BE2C (cell line): ENCODE data around the gene CLIC3.

Source experiments
- DNase-seq: peaks from one replicate; pipeline ENCODE4 v3.0.0-alpha.2; 2020
- H3K27me3 ChIP-seq: fragments of 250-450 bp; sonication (Bioruptor Pico); 2 replicates; pipeline ENCODE4 v1.5.1; 2020; ENCODE audit warnings: mild to moderate bottlenecking
- H3K36me3 ChIP-seq: fragments of 250-450 bp; sonication (Bioruptor Pico); 2 replicates; pipeline ENCODE4 v1.5.1; 2020; ENCODE audit warnings: mild to moderate bottlenecking
- H3K4me1 ChIP-seq: fragments of 250-450 bp; sonication (Bioruptor Pico); 2 replicates; pipeline ENCODE4 v1.5.1; 2020
- H3K4me3 ChIP-seq: 2 replicates; pipeline ENCODE4 v1.5.1; 2011; ENCODE audit warnings: low read depth, low read length
- H3K9me3 ChIP-seq: fragments of 250-450 bp; sonication (Bioruptor Pico); 2 replicates; pipeline ENCODE4 v1.5.1; 2020
- CTCF ChIP-seq: IDR thresholded peaks from 2 replicates; pipeline ENCODE4 v1.5.1; 2012; ENCODE audit warnings: mild to moderate bottlenecking, low read depth, low read length

Gene CLIC3

DNA sequence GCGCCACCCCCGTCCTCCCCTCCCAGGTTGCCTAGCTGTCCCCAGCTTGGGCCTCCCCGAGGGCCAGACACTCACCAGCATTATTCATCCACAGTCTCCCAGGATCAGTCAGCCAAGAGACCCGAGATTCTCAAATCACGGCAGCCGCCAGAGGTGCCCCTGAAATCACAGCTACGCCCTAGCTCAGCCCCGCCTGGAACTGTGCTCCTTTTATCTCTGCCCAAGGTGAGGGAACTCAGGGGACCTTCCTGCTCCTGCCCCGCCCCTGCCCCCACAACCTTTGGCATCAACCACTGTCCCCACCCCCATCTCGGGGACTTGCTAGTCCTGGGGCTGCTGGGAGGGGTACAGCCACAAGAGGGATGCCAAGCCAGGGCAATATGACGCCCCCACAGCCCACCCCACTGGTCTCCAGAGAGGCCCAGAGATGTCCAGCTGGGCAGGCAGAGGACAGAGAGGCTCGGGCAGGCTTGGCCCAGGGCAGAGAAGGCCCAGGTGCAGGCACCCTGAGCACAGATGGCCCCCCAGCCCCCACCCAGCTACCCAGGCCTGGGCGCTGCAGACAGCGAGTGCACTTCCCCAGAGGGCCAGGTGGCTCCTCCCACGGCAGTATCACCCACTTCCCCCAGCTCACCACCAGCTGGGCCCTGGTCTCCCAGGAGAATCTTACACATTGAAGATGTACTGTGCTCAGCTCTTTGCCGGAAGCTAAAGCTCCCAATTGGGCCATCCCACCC, 35.7 kb upstream of the CLIC3 start, which contains the start of gene FUT7:
Gene FUT7, minus strand, starts transcription at position 185 of the 737 bp plus-strand sequence. Its CDS starts 97 bp downstream, at position 88.
- H3K27me3 ChIP-seq = no peaks in the 10 kb centered on the region
- no peak within 1 kb of the TSS for H3K4me3 ChIP-seq
- H3K36me3 ChIP-seq = peaks cover 2% of the 10 kb centered on the region; the same call in 1 of the 2 replicates
- no peak for TF ChIP-seq CTCF
- no peaks in the 10 kb centered on the region for H3K9me3 ChIP-seq
- peaks cover 6% of the 10 kb centered on the region for H3K4me1 ChIP-seq
- DNase-seq = peak; percentile 46

DNA sequence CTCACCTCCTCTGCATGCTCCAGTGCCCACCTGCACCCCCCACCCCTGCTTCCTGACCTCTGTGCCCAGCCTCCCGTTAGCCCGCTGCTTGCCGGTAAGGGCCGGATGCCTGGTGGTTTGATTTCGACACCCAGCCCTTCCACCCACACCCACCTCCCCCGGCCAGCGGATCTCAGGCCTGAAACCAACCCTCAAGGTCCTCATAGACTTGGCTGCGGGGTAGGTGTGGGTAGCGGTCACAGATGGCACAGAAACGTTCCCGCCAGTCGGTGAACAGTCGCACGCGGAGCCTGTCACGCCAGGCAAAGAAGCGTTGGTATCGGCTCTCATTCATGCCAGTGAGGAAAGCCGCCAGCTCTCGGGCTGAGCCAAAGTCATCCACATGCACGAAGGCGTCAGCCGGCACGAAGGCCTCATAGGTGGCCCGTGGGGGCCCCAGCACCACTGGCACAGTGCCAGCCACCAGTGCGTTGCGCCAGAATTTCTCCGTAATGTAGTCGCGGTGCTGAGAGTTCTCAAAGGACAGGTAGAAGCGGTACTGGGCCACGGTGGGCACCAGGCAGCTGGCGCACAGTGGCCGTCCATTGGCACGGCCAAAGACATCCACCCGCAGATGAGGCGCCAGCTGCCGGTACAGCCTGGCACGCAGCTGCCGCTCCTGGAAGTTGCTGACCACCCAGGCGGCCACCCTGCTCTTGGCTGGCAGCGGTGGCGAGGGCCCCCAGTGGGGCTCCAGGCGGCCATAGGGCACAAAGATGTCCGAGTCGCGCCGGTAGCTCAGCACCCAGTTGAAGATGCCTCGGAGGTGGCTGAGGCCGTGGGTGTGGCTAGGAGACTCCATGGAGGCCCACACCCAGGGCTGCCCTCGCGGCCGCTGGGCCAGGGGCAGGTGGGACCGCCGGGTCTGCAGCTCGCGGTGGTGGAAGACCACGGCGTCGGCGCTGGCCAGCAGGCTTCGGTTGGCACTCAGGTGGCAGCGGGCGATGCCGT, 34.5 kb upstream of the CLIC3 start:
- no peak for TF ChIP-seq CTCF

GRCh38 chr9:137030006-137030405, 33.6 kb upstream of the CLIC3 start:
- H3K4me3 ChIP-seq = no peak overlapping the region
- no peak for DNase-seq
- no peaks in the 10 kb centered on the region for H3K36me3 ChIP-seq
- peaks cover 23% of the 10 kb centered on the region for H3K4me1 ChIP-seq
- H3K9me3 ChIP-seq = no peaks in the 10 kb centered on the region
- no peak for TF ChIP-seq CTCF
- no peaks in the 10 kb centered on the region for H3K27me3 ChIP-seq

More for the DNA sequence above, 34.5 kb upstream of the CLIC3 start:
- H3K4me1 ChIP-seq = peaks cover 18% of the 10 kb centered on the region
- H3K4me3 ChIP-seq = no peak overlapping the region
- H3K36me3 ChIP-seq = no peaks in the 10 kb centered on the region
- no peaks in the 10 kb centered on the region for H3K27me3 ChIP-seq
- H3K9me3 ChIP-seq = no peaks in the 10 kb centered on the region
- no peak for DNase-seq

DNA sequence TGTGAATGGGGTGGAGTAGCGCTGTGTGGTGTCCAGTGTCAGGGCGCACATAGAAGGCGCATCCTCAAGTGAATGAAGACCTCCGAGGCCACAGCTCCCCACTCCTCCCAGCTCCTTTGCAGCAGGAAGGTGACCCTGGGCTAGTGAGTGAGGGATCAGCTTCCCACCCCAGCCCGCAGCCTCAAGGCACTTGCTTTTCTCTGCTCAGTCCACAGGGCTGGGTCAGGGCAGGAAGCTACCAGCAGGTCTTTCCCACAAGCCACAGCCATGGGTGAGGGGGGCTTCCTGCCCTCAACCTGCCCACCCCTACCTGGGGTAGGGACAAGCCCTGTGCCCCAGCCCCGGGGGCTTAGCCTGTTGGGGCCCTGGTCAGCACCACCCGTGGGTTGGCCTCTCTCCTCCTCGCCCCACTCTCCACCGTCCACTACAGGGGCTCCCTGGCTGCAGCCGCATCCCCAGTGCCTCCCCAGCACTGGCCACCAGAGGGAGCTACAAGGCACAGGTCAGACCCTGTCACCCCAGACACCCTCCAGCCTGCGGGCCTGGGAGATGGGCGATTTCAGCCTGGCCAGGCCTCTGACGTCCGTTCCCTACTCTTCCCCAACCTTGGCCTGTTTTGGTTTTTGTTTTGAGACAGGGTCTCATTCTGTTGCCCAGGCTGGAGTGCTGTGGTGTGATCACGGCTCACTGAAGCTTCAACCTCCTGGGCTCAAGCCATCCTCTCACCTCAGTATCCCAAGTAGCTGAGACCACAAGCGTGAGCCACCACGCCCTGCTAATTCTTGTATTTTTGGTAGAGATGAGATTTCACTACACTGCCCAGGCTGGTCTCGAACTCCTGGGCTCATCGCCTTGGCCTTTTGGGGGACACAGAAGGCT, 32.9 kb upstream of the CLIC3 start:
- Histone ChIP-seq H3K4me3 (peak overlapping the region; percentile 61), H3K4me1 (peaks cover 24% of the 10 kb centered on the region), H3K9me3 (no peaks in the 10 kb centered on the region), H3K27me3 (no peaks in the 10 kb centered on the region), H3K36me3 (no peaks in the 10 kb centered on the region)
- peak; percentile 88 for DNase-seq
- peak; percentile 93 for TF ChIP-seq CTCF

DNA sequence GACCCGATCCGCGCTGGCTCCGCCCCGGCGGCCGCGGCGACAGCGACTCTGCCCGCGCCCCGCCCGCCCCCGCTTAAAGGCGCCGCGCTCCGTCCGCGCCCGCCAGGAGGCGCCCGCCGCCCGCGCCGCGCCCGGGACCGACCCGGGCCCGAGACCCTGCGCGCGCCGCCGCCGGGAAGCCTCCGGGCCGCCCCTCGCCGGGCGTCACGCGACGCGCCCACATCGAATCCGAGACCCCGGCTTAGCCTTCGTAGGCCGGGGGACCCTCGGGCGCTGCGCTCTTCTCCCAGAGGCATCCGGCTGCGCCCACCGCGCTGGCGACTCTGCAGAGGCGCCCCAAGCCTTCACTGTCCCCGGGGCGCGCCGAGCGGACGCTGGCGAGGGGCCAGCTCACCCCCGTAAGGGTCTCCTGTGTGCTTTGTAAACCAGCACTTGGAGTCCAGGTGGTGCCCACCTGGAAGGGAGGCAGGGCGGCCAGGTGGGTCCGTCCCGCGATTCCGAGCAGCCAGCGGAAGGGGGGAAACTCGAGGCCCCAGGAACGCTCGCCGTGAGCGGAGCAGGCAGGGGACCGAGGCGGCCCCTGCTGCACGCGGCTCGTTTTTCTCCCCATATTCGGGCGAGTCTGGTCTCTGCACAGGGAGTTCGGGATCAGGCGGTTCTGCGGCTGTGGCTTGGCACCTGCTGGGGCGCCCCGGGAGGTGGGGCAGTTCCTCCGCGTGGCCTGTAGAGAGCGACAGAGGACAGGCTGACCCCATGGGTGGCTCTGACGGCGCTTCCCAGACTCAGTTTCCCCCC, 32.1 kb upstream of the CLIC3 start:
- Histone ChIP-seq H3K36me3 (no peaks in the 10 kb centered on the region), H3K4me3 (peak overlapping the region; percentile 61), H3K4me1 (peaks cover 24% of the 10 kb centered on the region), H3K9me3 (no peaks in the 10 kb centered on the region), H3K27me3 (no peaks in the 10 kb centered on the region)
- peak; percentile 83 for DNase-seq
- TF ChIP-seq CTCF = peak; percentile 55
